GM21526 (cell line): ENCODE results near the gene FTCD.
"Not testable (repeated sequence)": the region's sequence is repeated elsewhere in the genome, so short reads cannot be mapped to it uniquely, and the experiment has no call there.

Experiments
- ATAC-seq: cut with Tn5 transposase; IDR thresholded peaks from one replicate; pipeline ENCODE4 v1.9.1; 2021; ENCODE audit warnings: moderate library complexity; ENCODE audit not compliant: unreplicated experiment, low FRiP score

Gene FTCD

DNA sequence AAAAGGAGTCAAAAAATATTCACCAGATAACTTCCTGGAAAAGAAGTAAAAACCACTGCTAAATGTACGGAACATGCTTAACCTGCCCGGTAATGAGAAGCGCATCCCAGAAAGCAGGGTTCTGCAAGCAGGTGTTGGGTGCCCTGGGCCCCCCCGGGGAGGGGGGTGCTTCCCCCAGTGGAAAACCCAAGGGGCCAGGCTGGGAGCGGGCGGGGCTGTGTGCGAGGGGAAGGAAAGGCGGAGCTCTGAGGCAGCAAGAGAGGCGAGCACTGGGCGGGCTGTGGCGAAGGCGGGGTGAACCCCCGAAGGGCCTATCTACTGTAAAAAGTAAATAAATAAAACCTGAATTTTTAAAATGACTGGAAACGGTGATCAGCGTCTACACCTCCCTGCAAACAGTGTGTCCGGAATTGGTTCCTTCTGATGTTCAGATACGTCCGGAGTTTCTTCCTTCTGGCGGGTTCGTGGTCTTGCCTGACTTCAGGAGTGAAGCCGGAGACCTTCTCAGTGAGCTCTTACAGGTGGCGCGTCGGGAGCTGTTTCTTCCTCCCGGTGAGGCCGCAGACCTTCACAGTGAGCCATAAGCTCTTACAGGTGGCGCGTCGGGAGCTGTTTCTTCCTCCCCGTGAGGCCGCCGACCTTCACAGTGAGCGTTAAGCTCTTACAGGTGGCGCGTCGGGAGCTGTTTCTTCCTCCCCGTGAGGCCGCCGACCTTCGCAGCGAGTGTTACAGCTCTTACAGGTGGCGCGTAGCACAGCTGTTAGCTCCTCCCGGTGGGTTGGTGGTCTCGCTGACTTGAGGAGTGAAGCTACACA, 13.4 kb downstream of the FTCD start:
- no peak for ATAC-seq

DNA sequence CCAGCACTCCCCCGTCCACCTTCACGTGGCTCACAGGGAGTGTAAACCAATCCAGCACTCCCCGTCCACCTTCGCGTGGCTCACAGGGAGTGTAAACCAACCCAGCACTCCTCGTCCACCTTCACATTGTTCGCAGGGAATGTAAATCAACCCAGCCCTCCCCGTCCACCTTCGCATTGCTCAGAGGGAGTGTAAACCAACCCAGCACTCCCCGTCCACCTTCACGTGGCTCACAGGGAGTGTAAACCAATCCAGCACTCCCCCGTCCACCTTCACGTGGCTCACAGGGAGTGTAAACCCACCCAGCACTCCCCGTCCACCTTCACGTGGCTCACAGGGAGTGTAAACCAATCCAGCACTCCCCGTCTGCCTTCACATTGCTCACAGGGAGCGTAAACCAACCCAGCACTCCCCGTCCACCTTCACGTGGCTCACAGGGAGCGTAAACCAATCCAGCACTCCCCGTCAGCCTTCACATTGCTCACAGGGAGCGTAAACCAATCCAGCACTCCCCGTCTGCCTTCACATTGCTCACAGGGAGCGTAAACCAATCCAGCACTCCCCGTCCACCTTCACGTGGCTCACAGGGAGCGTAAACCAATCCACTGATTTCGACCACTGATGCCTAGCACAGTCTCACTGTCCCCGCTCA, 14.9 kb downstream of the FTCD start:
- not testable (repeated sequence) for ATAC-seq

DNA sequence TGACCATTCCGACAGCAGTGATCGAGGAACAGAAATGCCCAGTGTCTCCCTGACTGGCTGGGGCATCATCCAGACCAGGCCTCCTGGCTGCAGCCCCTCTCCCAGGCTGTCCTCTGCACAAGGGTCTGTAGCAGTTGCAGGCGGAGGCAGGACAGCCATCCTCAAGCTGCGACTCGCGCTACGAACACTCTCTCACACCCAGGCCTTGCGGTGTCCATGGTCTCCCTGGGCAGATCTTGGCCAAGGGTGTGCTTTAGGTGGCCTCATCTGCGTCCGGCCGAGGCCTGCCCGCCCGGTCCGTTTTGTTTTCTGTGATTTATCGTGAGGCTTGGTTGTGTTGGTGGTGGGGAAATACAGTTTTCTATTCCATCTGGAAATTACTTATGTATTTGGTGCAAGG, 15.7 kb downstream of the FTCD start:
- no peak for ATAC-seq

DNA sequence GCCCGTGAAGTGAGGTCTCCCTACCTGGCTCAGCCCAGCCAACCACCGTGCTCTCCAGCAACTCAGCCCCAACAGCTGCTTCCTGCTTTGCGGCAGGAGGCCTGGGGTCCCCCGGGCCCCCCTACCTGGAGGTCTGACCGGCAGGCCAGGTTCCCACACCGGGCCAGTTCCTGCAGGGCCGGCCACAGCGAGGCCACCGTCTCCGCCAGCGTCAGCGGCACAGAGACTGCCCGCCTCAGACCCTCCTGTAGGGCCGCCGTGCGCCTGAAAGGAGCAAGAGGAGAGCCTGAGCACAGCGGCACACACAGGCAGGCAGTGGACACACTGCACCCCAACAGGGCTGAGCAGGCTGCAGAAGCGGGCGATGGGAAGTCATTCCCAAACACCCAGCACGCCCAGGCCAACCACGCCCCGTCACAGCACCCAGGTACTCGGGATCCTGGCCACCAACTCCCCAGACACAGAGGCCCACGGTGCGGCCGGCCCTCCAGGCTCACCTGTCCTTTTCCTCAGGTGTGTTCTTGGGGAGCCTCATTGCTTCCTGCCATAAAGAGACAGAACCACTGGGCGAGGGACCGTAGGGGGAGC, 16.9 kb downstream of the FTCD start:
- no peak for ATAC-seq

DNA sequence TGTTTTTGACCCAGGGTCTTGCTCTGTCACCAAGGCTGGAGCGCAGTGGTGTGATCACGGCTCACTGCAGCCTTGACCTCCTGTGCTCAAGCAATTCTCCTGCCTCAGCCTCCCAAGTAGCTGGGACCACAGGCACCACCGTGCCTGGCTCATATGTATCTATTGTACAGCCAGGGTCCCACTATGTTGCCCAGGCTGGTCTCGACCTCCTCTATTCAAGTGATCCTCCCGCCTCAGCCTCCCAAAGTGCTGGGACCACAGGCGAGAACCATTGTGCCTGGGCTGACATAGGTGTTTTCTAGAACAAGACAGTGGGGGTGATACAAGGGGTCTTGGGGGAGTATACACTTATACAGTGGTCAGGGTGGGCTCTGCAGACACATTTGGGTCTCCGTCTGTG, 17.5 kb downstream of the FTCD start:
- no peak for ATAC-seq

DNA sequence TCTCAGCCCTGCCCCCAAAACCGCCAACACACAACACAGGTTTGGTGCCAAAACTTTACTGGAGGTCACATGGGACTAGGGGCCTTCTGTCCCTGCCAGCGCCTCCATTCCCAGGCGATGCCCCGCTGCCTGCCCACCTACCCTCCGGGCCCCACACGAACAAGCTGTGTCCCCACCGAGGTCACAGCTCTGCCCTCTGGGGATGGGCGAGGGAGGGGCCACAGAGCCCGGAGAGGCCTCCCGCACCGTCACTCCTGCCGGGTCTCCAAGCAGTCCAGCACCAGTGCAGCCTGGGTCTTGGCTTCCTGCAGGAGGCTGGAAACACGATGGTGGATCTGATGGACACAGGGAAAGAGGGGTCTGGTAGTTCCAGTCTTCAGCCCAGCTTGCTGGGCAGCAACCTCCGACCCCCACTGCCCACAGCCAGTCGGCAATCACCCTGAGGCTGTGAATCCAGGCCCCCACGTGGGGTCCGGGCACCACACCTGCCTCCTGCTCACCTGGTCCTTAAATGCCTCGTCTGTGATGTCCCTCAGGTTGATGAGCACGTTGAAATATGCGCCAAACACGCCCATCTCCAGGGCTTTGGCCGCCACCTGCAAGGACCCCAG, 18.5 kb downstream of the FTCD start:
- ATAC-seq = no peak

DNA sequence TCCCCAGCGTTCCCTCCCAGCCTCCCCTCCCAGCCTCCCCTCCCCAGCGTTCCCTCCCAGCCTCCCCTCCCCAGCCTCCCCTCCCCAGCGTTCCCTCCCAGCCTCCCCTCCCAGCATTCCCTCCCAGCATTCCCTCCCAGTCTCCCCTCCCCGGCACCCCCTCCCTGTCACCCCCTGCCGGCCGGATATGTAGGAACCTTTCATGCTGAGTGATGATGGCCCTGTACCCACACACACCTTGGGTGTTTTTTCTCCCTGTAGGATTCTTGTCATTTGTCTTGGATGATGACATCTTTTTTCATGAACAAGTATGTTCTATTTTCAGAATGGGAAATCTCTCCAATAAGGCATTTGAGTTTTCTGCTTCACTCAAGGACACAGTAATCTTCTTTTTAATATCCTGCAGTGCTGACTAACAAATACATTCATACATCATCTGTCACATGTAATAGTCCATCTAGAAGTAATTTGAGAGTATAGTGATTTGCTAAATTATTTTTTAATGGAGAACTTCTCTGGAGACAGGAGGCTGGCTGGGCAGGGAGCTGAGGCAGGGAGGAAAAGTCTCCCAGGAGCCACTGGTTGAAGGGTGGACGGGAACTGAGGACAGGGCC, 19.5 kb downstream of the FTCD start:
- ATAC-seq = no peak

DNA sequence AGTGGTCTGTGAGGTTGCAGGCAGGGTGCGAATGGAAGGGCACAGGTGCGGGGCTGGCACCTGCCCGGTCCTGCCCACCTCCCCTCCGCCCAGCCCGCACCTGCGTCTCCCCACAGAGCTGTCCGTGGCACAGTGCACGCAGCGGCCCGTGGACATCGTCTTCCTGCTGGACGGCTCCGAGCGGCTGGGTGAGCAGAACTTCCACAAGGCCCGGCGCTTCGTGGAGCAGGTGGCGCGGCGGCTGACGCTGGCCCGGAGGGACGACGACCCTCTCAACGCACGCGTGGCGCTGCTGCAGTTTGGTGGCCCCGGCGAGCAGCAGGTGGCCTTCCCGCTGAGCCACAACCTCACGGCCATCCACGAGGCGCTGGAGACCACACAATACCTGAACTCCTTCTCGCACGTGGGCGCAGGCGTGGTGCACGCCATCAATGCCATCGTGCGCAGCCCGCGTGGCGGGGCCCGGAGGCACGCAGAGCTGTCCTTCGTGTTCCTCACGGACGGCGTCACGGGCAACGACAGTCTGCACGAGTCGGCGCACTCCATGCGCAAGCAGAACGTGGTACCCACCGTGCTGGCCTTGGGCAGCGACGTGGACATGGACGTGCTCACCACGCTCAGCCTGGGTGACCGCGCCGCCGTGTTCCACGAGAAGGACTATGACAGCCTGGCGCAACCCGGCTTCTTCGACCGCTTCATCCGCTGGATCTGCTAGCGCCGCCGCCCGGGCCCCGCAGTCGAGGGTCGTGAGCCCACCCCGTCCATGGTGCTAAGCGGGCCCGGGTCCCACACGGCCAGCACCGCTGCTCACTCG, 23.3 kb downstream of the FTCD start:
- ATAC-seq = no peak

DNA sequence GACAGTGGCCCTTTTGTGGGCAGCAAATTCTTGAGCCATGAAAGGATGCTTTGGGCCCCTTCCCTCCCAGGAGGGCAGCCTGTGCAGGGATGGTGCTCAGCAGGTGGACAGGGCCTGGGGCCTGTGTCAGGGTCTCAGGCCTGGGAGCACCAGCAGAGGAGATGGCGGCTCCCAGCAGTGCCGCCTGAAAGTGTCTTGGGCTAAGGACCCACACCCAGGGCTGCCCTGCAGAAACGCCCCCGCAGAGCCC, 23.9 kb downstream of the FTCD start:
- ATAC-seq = no peak

DNA sequence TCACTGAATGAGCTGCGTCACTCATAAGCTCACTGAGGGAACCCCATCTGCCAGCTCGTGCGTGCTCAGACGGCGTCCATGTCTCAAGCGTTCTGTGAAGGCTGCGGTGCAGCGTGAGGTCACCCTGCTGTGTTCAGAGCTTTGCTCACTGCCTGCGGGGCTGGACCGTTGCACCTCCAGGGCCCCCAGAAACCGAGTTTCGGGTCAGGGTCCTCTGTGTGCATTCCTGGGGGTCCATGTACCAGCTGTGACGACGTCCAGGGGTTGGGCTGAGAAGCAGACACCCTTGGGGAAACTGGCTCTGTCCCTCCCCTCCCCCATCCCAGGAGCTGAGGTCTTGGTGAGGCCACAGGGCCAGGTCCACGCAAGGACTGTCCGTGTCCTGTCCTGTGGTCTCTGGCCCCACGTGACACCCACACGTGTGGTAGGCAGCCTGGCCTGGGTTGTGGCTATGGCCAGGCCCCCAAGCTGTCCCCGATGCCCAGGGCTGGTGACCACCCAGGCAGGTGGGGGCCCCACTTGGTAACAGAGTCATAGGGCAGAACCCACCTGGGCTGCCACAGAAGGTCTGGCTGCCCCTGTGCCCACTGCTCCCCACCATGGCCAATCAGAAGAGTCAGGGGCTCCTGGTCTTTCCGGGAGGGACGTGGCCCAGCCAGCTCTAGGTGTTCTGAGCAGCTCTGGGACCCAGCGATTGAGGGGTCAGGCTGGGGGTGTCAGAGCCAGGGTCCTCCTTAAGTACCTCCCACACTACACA, 24.4 kb downstream of the FTCD start:
- ATAC-seq = no peak

DNA sequence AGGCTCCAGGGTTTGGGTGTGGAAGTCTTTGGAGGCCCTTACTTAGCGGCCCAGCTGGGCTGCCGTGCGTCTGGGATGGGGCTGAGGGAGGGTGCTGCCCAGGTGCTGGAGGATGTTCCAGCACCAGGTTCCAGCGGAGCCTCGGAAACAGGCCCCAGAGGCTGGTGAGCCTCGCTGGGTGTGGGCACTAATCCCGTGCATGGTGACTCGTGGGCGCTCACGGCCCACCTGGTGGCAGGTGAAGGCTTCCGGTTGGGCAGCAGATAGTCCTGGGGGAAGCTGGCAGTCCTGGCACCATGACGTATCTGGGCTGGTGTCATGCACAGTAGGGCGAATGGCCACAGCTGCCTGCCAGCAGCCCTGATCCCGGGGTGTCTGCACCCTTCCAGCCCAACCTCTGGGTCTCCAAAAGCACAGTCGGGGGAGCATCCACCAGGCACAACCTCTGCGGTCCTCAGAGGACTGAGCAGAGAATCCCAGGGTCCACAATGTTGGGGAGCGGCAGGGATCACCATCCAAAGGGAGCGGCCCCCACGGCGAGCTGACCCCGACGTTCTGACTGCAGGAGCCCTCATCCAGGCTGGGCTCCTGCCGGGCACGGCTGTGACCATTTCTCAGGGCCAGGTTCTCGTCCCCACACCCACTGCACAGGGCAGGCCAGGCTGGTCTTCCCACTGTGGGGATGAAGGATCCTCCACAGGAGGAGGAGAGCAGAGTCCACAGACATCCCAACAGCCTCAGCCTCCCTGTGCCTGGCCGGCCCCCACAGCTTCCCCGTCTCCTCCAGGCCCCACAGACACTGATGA, 25.3 kb downstream of the FTCD start:
- ATAC-seq = no peak

DNA sequence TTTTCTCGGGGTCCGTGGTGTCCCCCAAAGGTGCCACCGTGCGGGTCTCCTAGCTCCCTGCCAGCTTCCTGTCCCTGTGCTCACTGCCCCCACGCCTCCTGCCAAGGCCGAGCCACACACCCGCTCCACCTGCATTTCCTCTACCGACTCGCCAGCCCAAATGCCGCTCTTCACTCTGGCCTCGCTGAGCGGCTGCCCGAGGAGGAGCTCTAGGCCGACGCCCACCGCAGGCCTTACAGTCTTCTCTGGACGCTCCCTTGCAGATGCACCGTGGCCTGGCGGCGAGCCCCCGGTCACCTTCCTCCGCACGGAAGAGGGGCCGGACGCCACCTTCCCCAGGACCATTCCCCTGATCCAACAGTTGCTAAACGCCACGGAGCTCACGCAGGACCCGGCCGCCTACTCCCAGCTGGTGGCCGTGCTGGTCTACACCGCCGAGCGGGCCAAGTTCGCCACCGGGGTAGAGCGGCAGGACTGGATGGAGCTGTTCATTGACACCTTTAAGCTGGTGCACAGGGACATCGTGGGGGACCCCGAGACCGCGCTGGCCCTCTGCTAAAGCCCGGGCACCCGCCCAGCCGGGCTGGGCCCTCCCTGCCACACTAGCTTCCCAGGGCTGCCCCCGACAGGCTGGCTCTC, 26.3 kb downstream of the FTCD start:
- no peak for ATAC-seq

DNA sequence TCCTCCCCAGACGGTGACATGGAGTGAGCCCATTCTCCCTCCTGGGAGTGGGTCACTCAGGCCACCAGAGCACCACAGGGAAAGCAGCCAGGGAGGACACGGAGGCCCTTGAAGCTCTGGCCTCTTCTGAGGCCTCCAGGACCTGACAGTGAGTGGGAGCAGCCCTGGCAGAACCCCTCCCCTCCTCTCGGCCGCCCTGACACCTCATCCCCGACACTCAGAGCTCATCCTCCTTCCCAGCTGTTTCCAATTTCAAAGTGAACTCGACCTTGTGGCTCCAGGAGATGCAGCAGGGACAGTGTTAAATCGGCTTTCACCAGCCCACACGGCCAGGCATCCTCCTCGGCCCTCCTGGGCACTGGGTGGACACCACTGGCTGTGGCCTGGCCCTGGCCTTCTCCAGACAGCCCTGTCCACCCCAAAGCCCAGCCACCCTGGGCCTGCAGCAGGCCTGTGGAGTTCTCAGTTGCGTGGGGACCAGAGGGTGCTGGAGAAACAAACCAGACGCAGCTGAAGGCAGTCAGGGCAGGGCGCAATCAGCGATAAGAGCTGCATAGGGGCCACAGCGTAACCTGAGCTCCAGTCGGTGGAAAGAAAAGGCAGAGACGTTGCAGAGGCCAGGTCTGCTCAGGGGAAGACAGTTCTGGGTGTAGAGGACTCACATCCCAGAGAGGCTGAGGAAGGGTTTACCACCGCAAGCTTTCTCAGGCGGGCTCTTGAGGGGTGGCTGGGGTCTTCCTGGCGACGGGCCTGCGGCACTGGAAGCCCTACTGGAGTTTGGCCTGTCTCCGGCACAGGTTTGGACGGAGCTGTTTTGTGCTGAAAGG, 27.1 kb downstream of the FTCD start:
- no peak for ATAC-seq

DNA sequence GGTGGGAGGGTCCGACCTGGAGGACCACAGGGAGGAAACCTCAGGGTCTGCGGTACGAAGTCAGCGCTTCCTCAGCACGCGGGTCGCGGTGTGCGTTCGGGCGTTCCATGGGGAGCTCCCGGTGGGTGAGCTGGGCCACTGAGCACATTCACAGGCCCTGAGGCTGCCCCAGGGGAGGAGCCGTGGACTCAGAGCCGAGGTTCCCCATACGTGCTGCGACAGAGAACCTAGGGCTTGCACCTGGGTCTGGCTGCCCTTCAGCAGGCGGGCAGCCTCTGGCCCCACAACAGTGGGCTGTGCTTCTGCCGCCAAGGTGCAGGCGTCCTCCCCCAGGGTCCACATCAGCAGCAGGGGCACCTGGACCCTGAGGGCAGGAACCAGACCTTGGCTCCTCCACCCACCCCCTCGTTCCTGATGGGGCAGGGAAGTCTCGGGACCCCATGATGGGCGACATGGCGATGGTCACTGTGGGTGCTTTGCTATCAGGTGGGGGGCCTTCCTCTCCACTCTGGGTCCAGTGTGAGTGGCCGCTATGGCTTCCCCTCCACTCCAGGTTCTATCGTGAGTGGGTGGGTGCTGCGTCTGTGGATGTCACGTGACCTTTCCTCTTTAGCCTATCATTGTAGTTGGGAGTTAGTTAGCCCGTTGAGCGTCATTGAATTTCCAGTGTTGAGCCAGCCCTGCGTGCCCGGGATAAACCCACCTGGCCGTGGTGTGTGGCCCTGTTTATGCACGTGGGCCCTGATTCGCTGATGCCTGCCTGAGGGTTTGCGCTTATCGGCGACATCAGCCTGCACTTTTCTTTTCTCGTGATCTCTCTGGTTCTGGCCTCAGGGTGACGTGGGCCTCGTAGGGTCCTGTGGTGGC, 27.9 kb downstream of the FTCD start:
- ATAC-seq = no peak

DNA sequence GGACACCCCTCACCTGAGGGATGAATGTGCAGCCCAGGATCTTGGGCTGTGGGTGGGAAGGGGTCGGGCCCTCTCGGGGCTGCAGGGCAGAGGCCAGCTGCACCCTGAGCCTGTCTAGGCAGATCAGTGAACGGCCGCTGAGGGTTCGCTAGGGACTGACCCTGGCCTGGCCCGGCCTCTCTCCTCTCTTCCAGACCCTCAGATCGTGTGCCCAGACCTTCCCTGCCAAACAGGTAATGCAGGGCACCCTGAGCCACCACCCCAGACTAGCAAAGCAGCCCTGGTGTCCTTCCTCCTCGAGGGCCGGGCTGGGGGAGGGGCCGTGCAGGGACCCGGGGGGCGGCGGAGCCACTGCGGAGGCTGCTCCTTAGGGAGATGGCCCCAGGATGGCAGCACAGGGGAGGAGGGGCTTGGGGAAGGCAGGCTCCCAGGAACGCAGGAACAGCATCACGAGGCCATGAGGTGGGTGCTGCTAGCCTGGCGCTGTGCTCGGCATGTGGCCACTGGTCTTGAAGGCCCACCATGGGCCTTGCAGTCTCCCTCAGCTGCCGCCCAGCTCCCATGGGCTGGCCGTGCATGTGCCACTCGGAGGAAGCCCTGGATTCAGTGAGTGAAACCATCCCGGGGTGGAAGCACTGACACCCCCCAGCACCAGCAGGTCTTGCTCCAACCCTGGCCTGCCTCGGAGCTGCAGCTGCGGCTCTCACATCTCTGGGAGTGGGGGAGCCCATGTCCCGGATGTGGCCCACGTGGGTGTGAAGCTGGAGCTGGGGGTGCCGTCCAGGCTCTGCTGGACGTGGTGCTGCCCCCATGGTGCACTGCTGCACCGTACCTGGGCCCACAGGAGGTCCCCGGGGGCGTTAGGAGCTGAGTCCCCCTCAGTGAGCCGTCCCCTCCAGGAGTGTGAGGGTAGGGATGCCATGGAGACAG, 28.8 kb downstream of the FTCD start:
- no peak for ATAC-seq

DNA sequence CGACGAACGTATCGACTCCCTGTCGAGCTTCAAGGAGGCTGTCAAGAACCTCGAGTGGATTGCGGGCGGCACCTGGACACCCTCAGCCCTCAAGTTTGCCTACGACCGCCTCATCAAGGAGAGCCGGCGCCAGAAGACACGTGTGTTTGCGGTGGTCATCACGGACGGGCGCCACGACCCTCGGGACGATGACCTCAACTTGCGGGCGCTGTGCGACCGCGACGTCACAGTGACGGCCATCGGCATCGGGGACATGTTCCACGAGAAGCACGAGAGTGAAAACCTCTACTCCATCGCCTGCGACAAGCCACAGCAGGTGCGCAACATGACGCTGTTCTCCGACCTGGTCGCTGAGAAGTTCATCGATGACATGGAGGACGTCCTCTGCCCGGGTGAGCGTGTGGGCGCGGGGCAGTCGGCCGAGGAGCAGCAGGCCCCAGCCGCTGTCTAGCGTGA, 29.5 kb downstream of the FTCD start:
- ATAC-seq = no peak
